Effector CD8-positive, alpha-beta T cell (primary cell): ENCODE results near the gene ITM2A.

ENCODE experiments used
- DNase-seq: peaks from one replicate; lab custom pipeline; 2025; lab: John Stamatoyannopoulos, UW
- total RNA-seq, 4 experiments: gene quantifications; one replicate each; lab custom pipeline; 2026; lab: John Stamatoyannopoulos, UW

ITM2A gene
- 86.1 to 173 (median 132) reads per million in 4 experiments for total RNA-seq

- DNase-seq: peak; percentile 40
These were observed at the start of gene ITM2A for GRCh38 chrX:79366873-79367749. Gene ITM2A (minus strand): TSS chrX:79367334. CDS start chrX:79367215, 119 bp downstream.

GRCh38 chrX:79415056-79415455 is 47.9 kb upstream of the ITM2A start:
- DNase-seq: no peak

- DNase-seq: no peak
These were observed 46.8 kb upstream of the ITM2A start for GRCh38 chrX:79413963-79414362.

DNA sequence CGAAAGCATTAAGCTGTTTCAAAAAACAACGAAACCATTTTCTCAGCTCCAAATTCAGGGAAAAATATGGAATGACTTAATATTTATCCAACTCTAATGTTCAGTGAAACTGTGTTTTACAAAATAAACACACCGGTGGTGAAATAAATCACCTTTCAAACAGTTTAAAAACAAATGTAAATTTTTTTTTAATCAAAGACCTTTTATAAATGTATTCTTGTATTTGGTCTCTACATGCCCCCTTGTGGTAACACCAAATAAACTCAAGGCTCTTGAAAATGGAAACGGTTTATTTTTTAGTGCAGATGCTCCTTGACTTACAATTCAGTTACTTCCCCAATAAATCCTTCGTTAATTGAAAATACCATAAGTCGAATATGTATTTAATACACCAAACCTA is 45.8 kb upstream of the ITM2A start:
- DNase-seq: no peak

DNA sequence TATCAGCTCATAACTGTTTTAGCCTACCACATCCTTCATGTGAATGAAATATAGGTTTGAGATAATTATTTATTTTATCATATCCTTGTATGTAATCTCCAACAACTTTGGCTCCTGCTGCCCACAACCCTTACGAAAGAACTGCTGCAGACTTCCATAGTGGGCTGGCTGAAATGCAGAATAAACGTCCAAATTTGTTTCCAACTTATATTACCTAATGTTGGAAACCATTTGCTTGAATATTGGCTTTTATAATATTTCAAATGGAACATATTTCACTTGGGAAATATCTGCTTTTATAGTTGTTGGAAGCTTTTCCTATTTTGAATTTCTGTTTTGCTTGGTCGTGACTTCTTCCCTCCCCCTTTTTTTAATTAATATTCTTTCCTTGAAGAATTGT is 45.0 kb upstream of the ITM2A start:
- DNase-seq: no peak

GRCh38 chrX:79409657-79410056 is 42.5 kb upstream of the ITM2A start:
- DNase-seq: no peak

- DNase-seq: no peak
These were observed 41.6 kb upstream of the ITM2A start for GRCh38 chrX:79408623-79409322.

DNA sequence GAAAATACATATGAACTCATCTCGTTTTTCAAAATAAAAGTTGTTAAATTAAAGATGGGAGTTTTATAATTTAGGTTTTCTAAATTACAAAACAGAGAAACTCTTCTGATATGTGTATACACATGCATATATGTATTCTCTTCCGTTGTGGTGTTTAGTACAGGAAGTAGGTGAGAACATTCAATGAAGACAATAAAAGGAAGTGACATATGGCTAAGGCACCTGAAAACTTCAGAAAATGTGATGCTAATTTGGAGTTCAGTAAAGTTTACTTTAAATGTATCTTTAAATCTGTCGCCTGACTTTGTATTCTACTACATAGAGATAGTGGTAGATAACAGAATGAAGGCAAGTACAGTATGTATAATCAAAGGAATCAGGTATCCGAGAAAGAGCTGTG is 33.5 kb upstream of the ITM2A start:
- DNase-seq: no peak

DNA sequence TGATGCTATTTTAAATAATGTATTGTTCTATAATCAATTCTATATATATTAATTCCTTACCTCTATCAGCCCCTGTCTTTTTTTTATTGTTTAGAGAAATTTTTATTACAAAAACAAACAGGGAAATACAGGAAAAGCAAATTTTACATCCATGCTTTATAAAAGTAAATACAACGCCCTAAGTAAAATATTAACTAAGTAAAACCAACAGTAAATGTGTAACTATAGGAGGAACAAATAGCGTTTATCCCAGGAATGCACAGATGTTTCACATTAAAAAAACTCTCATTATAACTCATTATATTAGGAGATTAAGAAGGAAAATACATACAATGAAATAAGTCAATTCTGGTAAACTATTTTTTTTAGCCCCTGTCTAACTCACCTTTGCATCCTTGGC is 8.2 kb upstream of the ITM2A start:
- DNase-seq: no peak

DNA sequence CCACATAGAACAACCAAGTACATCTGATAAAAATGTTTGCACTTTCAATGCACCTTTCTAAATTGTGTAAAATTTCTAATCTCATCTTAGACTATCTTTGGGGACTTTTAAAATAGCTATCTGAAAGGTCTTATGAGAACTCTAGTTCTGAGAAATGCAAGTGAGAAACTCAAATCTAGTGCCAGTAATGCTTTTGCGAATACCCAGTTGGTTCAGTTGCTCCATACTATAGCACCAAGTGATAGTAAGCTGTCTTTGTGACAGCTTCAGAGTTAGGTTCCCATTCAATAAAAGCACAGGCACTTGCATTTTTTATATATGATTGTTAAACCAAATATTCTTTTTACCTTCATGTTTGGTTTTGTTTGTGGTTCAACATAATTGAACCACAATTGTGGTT is 4.5 kb upstream of the ITM2A start:
- DNase-seq: no peak

GRCh38 chrX:79371101-79371500 is 4.0 kb upstream of the ITM2A start:
- DNase-seq: no peak

DNA sequence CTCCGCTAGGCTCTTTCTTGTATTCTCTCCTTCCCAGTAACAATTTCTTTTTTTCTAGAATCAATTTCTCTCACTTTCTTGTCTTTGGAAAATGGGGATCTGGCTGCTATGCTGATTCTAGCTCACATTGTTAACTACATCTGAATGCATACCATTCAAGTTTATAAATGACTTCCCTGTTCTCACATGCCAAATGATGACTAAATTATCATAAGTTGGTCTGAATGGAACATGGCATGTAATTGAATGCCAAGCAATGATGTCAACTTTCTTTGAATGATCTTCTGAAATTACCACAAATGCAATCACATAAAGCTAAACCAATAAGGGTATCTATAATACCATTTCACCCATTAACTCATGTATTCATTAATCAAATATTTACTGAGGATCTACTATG is 2.7 kb upstream of the ITM2A start:
- no peak for DNase-seq

DNA sequence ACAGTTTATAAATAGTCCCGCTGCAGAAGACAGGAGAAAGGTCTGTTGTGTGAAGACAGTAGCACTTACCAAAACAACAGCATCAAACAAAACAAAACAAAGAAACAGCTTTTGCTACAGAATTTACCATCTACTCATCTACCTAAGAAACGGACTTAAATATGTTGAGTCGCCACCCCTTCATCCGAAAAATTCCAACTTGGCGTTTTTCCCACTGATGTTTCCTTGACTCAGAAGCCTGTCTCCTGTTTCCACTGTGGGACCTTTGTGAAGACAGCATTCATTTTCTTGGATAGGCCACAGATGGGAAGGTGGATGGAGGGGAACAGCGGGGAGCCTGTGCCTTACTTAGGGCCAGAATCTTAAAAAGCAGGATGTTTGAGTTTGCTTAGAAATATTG is 1.3 kb upstream of the ITM2A start:
- DNase-seq: no peak

DNA sequence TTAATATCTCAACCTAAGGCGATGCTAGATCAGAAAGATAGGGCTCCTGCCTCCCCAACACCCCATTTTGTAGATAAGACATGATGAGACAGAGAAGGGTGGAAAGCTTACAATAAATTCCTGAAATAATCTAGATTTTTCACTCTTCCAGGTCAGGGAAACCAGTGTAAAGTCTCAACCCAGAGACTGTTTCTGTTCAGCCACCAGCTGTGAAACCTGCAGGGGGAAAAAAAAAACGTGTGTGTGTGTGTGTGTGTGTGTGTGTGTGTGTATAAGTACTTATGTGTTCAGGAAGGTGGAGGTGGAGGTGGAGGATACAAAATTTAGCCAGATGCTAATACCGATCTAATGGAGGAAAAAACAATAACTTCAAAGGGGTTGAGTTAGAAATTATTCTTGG is 773 bp upstream of the ITM2A start:
- no peak for DNase-seq

GRCh38 chrX:79366556-79366872 is 620 bp downstream of the ITM2A start:
- DNase-seq: no peak

GRCh38 chrX:79365591-79365990 is 1.5 kb downstream of the ITM2A start:
- no peak for DNase-seq

- DNase-seq: no peak
These were observed 2.8 kb downstream of the ITM2A start for GRCh38 chrX:79364306-79364705.

DNA sequence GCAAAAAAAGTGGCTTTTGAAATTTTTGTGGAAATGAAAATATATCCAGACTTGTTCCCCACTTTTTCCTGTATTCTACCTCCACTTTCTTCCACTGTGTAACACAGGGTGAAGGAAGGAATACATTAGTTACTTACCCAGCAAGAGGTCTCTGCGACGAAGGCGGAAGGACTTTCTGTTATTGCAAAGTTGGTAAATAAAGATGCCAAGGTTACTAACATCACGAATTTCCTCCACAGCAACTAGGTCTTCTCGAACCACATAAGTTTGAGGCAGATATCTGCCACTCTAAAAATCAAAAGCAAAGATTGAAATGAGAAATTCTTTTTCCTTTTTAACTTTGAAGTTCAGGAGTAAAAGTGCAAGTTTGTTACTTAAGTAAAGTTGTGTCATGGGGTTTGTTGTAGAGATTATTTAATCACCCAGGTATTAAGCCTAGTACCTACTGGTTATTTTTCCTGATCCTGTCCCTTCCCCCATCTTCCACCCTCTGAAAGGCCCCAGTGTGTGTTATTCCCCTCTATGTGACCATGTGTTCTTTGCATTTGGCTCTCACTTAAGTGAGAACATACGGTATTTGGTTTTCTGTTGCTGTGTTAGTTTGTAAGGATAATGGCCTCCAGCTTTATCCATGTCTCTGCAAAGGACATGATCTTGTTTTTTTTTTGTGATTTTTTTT is 5.8 kb downstream of the ITM2A start:
- no peak for DNase-seq

DNA sequence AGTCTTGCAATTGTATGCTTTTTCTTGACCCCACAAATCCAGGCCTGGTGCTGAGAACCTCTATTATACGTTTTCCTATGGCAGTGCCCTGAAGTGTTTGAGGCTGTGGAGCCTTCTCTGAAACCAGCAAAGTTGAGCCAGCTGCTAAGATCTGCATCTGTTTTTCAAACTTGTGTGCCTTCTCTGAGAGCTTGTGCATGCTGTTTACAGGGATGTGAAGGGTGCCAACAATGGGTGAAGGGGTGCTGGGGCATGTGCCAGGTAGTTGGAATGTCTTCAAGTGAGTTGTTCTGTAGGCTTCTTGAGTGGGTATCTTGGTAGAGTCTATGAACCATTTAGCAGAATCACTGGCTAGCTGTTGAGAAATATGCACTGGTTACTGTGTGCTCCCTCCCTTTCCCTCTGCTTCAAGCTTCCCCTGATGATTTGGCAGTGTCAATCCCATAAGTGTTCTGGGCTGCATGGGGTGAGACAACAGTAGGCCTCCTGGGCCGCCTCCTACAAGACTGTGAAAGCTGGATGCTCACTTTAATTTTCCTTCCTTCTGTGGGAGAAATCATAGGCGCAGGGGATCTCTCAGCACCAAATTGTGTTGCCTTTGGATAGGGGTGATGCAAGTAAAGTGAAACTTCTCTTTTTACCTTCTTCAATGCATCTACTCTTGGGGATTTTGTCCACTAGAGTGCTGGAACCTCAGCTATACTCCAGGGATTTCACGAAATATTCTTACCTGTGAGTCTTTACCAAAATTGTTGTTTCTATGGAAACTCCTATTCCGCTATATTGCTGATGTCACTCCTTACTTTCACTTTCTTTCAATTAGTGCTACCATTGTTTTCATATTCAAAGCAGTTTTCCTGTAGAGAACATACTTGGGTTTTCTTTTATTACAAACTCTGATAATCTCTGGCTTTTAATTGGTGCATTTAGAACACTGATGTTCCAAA is 30.0 kb downstream of the ITM2A start:
- no peak for DNase-seq

DNA sequence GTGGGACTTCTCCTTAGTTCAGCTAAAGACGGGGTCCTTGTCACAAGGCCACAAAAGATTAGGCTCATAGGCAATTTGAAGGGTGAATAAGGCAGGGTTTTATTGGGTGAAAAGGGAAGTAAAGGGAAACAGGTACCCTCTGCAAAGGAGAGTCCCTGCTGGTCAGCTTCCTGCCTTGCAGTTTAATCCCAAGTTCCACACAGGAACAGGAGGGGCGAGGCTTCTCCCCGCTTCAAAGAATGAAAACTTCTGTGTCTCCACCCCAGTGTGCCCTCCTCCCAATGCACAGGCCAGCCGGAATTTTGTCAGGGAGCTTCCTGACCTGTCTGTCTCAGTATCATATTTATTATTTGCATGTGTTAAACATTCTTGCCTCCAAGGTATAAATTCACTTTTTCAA is 37.1 kb downstream of the ITM2A start:
- DNase-seq: no peak

- DNase-seq: no peak
These were observed 41.7 kb downstream of the ITM2A start for GRCh38 chrX:79325263-79325958.
